NCI-H510A treated with DMSO at 0.1 percent for 48 hours (cell line): ENCODE measurements around the gene TEX11.

ENCODE experiments used
- DNase-seq: peaks from one replicate; lab custom pipeline; 2025; lab: John Stamatoyannopoulos, UW

The TEX11 gene

GRCh38 chrX:70496491-70496890 lies 412.0 kb downstream of the TEX11 start:
- no peak for DNase-seq

- no peak for DNase-seq
Observed at GRCh38 chrX:70494441-70494840, 414.1 kb downstream of the TEX11 start.

GRCh38 chrX:70488856-70489255 lies 419.7 kb downstream of the TEX11 start:
- DNase-seq = no peak

- DNase-seq = peak; percentile 48
Observed at GRCh38 chrX:70485466-70485865, 423.0 kb downstream of the TEX11 start.

- no peak for DNase-seq
Observed at GRCh38 chrX:70482300-70482699, 426.2 kb downstream of the TEX11 start.

GRCh38 chrX:70481471-70482270 lies 426.8 kb downstream of the TEX11 start:
- no peak for DNase-seq

- no peak for DNase-seq
Observed at GRCh38 chrX:70480660-70481018, 427.9 kb downstream of the TEX11 start.

GRCh38 chrX:70479922-70480659 lies 428.4 kb downstream of the TEX11 start:
- DNase-seq = no peak

- no peak for DNase-seq
Observed at GRCh38 chrX:70479247-70479921, 429.1 kb downstream of the TEX11 start.
